ENCODE results near the gene SDC3.
"Not testable (repeated sequence)": the region's sequence is repeated elsewhere in the genome, so short reads cannot be mapped to it uniquely, and the experiment has no call there.

The SDC3 gene

DNA sequence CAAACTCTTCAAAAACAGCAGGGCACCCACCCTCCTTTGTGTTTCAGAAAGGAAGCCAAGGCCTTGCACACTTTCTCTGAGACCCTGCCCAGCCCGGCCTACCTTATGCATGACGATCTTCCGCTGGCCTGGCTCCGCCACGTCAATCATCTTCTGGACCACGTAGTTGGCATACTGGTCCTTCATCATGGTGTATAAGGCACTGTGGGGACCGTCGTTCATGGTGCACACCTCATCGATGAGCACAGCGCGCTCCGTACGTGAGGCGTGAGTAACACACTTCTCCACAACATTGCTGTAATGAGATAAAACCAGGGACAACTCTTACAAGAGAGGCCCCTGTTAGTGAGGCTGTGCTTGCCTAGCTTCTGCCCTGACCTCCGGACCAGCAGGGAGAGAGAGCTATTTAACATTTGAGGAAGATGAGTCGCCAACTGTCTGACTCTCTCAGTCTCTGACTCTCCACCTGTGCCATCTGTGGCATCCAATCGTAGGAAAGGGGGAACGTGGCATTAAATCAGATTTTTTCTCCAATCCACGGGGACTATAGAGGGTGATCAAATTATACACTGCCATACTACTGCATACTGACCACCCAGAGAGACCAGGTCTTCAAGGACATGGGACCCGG is 28.1 kb upstream of the SDC3 start:
- Histone ChIP-seq H3K4me3 (ENCODE audit: control insufficient read depth in 1 of 7, extremely low read depth in 1 of 7, insufficient read depth in 4 of 7, low read depth in 2 of 7, low read length in 6 of 7) (no peak overlapping the region), H3K4me1 (ENCODE audit: control extremely low read depth in 1 of 4, control insufficient read depth in 4 of 4, insufficient read depth in 4 of 4, low read length in 3 of 4) (no peaks in the 10 kb centered on the region), H3K27ac (ENCODE audit: insufficient read depth in 1 of 2, low read depth in 1 of 2, low read length in 2 of 2, poor library complexity in 1 of 2, severe bottlenecking in 2 of 2) (no peak overlapping the region), H3K27me3 (replicated peaks in 2 of 5; ENCODE audit: control insufficient read depth in 4 of 5, insufficient read depth in 5 of 5, low read length in 4 of 5) (no peaks in the 10 kb centered on the region), H3K9me3 (ENCODE audit: control extremely low read depth in 1 of 5, control insufficient read depth in 4 of 5, insufficient read depth in 2 of 5, low read depth in 1 of 5, low read length in 4 of 5) (no peaks in the 10 kb centered on the region), H3K36me3 (ENCODE audit: control insufficient read depth in 4 of 4, insufficient read depth in 4 of 4, low read length in 3 of 4) (peaks cover 10 to 80% (median 56%) of the 10 kb centered on the region in 4 experiments)
- DNase-seq = no peak
- POLR2A ChIA-PET = no interaction called here
- CTCF ChIA-PET = interaction anchor here (0.7 kb wide), 1 partner anchor 135 kb away, joined by 3 read pairs; no protein-coding TSS in a partner anchor
- WGBS (ENCODE audit: insufficient coverage) = 96% methylated on average over 13 of the region's 20 CpGs

- H3K4me1 ChIP-seq (ENCODE audit: control extremely low read depth in 1 of 4, control insufficient read depth in 4 of 4, insufficient read depth in 4 of 4, low read length in 3 of 4); H3K27ac ChIP-seq (ENCODE audit: insufficient read depth in 1 of 2, low read depth in 1 of 2, low read length in 2 of 2, poor library complexity in 1 of 2, severe bottlenecking in 2 of 2); H3K9me3 ChIP-seq (ENCODE audit: control extremely low read depth in 1 of 5, control insufficient read depth in 4 of 5, insufficient read depth in 2 of 5, low read depth in 1 of 5, low read length in 4 of 5); H3K27me3 ChIP-seq (replicated peaks in 2 of 5; ENCODE audit: control insufficient read depth in 4 of 5, insufficient read depth in 5 of 5, low read length in 4 of 5); DNase-seq; H3K4me3 ChIP-seq (ENCODE audit: control insufficient read depth in 1 of 7, extremely low read depth in 1 of 7, insufficient read depth in 4 of 7, low read depth in 2 of 7, low read length in 6 of 7); POLR2A ChIA-PET: not testable (repeated sequence)
- whole genome bisulfite sequencing (ENCODE audit: insufficient coverage) = no CpG with 5 or more reads among the region's 4 CpGs
- CTCF ChIA-PET = interaction anchor here (13.7 kb wide), 1 partner anchor 134 kb away, joined by 161 read pairs; no protein-coding TSS in a partner anchor
- peaks cover 8 to 77% (median 51%) of the 10 kb centered on the region in 4 experiments for H3K36me3 ChIP-seq (ENCODE audit: control insufficient read depth in 4 of 4, insufficient read depth in 4 of 4, low read length in 3 of 4)
Observed at GRCh38 chr1:30935758-30936157, 27.2 kb upstream of the SDC3 start.

DNA sequence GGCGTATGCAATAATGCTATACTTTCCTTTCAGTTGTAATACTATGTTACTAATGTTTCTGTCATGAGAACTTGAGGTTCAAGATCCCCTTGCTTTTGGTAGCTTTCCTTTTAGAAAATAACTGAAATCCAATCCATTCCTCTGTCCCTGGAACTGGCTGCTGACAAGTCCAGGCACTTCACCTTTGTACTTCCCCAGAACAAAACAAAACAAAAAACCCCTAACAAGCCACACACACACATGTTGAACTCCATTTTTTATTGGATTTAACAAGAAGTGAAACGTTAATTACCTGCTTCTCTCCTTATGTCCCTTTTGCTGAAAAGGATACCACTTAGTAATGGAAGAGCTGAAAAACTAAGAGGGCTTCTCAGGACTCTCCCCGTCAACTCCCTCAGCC is 26.1 kb upstream of the SDC3 start:
- 100% methylated on average over 1 of the region's 3 CpGs for WGBS (ENCODE audit: insufficient coverage)
- H3K27me3 ChIP-seq (replicated peaks in 2 of 5; ENCODE audit: control insufficient read depth in 4 of 5, insufficient read depth in 5 of 5, low read length in 4 of 5) = no peaks in the 10 kb centered on the region
- H3K9me3 ChIP-seq (ENCODE audit: control extremely low read depth in 1 of 5, control insufficient read depth in 4 of 5, insufficient read depth in 2 of 5, low read depth in 1 of 5, low read length in 4 of 5) = no peaks in the 10 kb centered on the region
- H3K36me3 ChIP-seq (ENCODE audit: control insufficient read depth in 4 of 4, insufficient read depth in 4 of 4, low read length in 3 of 4) = peaks cover 8 to 70% (median 45%) of the 10 kb centered on the region in 4 experiments
- no peak overlapping the region for H3K4me3 ChIP-seq (ENCODE audit: control insufficient read depth in 1 of 7, extremely low read depth in 1 of 7, insufficient read depth in 4 of 7, low read depth in 2 of 7, low read length in 6 of 7)
- CTCF ChIA-PET = interaction anchor here (1.4 to 13.7 kb wide), 4 partner anchors 12 to 152 kb away, joined by 4 to 161 read pairs (median 5); no protein-coding TSS in a partner anchor
- DNase-seq = no peak
- H3K4me1 ChIP-seq (ENCODE audit: control extremely low read depth in 1 of 4, control insufficient read depth in 4 of 4, insufficient read depth in 4 of 4, low read length in 3 of 4) = no peaks in the 10 kb centered on the region
- no peak overlapping the region for H3K27ac ChIP-seq (ENCODE audit: insufficient read depth in 1 of 2, low read depth in 1 of 2, low read length in 2 of 2, poor library complexity in 1 of 2, severe bottlenecking in 2 of 2)
- POLR2A ChIA-PET = interaction anchor here (0.5 kb wide), 1 partner anchor 155 kb away, joined by 3 read pairs; no protein-coding TSS in a partner anchor

DNA sequence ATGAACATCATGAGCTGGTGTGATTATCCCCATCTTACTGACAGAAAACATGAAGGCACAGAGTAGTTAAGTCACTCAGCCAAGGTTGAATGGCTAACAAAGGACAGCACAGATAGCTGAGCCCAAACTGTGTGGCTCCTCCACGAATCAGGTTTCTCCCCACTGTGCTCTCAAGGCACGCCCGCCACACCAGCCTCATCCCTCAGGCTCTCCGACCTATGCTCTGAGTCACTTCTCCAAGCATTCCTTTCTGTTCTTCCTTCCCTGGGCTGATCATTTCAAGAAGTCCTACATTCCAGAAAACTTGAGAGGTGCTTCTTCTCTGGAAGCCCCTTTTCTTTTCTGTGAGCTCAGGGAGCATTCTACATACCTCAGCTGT is 25.3 kb upstream of the SDC3 start:
- CTCF ChIA-PET = interaction anchor here (0.6 to 13.7 kb wide), 10 partner anchors 11 to 372 kb away, joined by 3 to 161 read pairs (median 4); no protein-coding TSS in a partner anchor
- POLR2A ChIA-PET = interaction anchor here (0.6 kb wide), 1 partner anchor 136 kb away, joined by 3 read pairs; no protein-coding TSS in a partner anchor
- no peak for DNase-seq
- Histone ChIP-seq H3K27ac (ENCODE audit: insufficient read depth in 1 of 2, low read depth in 1 of 2, low read length in 2 of 2, poor library complexity in 1 of 2, severe bottlenecking in 2 of 2) (no peak overlapping the region), H3K9me3 (ENCODE audit: control extremely low read depth in 1 of 5, control insufficient read depth in 4 of 5, insufficient read depth in 2 of 5, low read depth in 1 of 5, low read length in 4 of 5) (no peaks in the 10 kb centered on the region), H3K4me3 (ENCODE audit: control insufficient read depth in 1 of 7, extremely low read depth in 1 of 7, insufficient read depth in 4 of 7, low read depth in 2 of 7, low read length in 6 of 7) (no peak overlapping the region), H3K36me3 (ENCODE audit: control insufficient read depth in 4 of 4, insufficient read depth in 4 of 4, low read length in 3 of 4) (peaks cover 8 to 62% (median 39%) of the 10 kb centered on the region in 4 experiments), H3K27me3 (replicated peaks in 2 of 5; ENCODE audit: control insufficient read depth in 4 of 5, insufficient read depth in 5 of 5, low read length in 4 of 5) (no peaks in the 10 kb centered on the region), H3K4me1 (ENCODE audit: control extremely low read depth in 1 of 4, control insufficient read depth in 4 of 4, insufficient read depth in 4 of 4, low read length in 3 of 4) (no peaks in the 10 kb centered on the region)
- 96% methylated on average over 4 of the region's 4 CpGs for WGBS (ENCODE audit: insufficient coverage)

DNA sequence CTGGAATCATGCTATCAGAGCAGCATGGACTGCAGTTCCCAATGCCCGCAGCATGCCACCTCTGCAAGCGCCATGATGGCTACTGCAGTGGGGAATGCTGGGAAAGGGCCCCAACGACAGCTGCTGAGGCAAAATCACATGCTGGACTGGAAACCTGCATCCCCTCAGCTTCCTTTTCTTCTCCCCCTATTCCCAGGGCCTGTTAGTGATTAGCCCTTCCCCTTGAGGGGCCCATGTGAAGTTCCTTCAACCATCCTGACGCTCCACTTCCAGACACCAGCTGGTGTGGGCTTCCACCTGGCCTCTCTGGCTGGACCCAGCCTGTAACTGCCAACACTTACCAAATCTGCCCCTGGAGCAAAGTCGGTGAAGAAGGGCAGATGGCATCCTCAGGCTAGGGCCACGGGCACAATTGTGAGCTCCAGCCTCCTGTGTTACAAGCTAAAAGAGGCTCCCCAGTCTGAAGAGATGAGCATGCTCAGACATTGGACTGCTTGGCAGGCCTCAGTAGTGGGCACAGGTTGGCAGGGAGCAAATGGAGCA is 22.1 kb upstream of the SDC3 start:
- no peaks in the 10 kb centered on the region for H3K27me3 ChIP-seq (replicated peaks in 2 of 5; ENCODE audit: control insufficient read depth in 4 of 5, insufficient read depth in 5 of 5, low read length in 4 of 5)
- no peak for DNase-seq
- no peak overlapping the region for H3K4me3 ChIP-seq (ENCODE audit: control insufficient read depth in 1 of 7, extremely low read depth in 1 of 7, insufficient read depth in 4 of 7, low read depth in 2 of 7, low read length in 6 of 7)
- peaks cover 2 to 37% (median 26%) of the 10 kb centered on the region in 4 experiments for H3K36me3 ChIP-seq (ENCODE audit: control insufficient read depth in 4 of 4, insufficient read depth in 4 of 4, low read length in 3 of 4)
- ChIA-PET CTCF (interaction anchor here (1.0 to 13.7 kb wide), 8 partner anchors 8 to 211 kb away, joined by 3 to 161 read pairs (median 11); no protein-coding TSS in a partner anchor), POLR2A (no interaction called here)
- H3K9me3 ChIP-seq (ENCODE audit: control extremely low read depth in 1 of 5, control insufficient read depth in 4 of 5, insufficient read depth in 2 of 5, low read depth in 1 of 5, low read length in 4 of 5) = no peaks in the 10 kb centered on the region
- H3K4me1 ChIP-seq (ENCODE audit: control extremely low read depth in 1 of 4, control insufficient read depth in 4 of 4, insufficient read depth in 4 of 4, low read length in 3 of 4) = no peaks in the 10 kb centered on the region
- 88% methylated on average over 4 of the region's 6 CpGs for WGBS (ENCODE audit: insufficient coverage)
- H3K27ac ChIP-seq (ENCODE audit: insufficient read depth in 1 of 2, low read depth in 1 of 2, low read length in 2 of 2, poor library complexity in 1 of 2, severe bottlenecking in 2 of 2) = no peak overlapping the region

DNA sequence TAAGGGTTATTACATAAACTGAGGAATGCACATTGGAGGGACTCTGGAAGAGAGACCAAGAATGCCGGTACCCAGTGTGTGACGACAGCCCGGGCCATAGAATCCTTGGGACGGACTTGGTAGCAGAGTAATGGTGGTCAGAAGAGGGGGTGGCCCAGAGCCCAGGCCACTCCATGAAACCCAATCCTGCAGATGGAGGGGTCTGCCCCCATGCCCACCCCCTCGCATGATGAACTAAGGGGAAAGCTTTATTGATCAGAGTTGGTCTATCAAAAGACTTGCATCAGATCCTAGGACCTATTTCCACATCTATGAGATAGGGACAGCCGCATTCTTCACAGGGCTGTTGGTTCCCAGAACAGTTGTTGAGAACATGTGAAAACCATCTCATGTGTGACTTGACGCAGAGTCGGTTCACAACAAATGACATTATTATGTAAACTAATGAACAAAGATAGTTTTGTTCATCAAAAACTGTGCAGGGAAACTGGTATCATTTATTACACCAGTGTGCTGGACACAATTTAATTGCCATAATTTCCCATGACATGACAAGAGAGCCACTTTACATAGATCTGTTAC is 21.5 kb upstream of the SDC3 start:
- Histone ChIP-seq H3K27ac (ENCODE audit: insufficient read depth in 1 of 2, low read depth in 1 of 2, low read length in 2 of 2, poor library complexity in 1 of 2, severe bottlenecking in 2 of 2) (no peak overlapping the region), H3K9me3 (ENCODE audit: control extremely low read depth in 1 of 5, control insufficient read depth in 4 of 5, insufficient read depth in 2 of 5, low read depth in 1 of 5, low read length in 4 of 5) (no peaks in the 10 kb centered on the region), H3K4me3 (ENCODE audit: control insufficient read depth in 1 of 7, extremely low read depth in 1 of 7, insufficient read depth in 4 of 7, low read depth in 2 of 7, low read length in 6 of 7) (no peak overlapping the region), H3K27me3 (replicated peaks in 2 of 5; ENCODE audit: control insufficient read depth in 4 of 5, insufficient read depth in 5 of 5, low read length in 4 of 5) (no peaks in the 10 kb centered on the region), H3K36me3 (ENCODE audit: control insufficient read depth in 4 of 4, insufficient read depth in 4 of 4, low read length in 3 of 4) (peaks cover 0 to 33% (median 22%) of the 10 kb centered on the region in 4 experiments), H3K4me1 (ENCODE audit: control extremely low read depth in 1 of 4, control insufficient read depth in 4 of 4, insufficient read depth in 4 of 4, low read length in 3 of 4) (no peaks in the 10 kb centered on the region)
- no peak for DNase-seq
- ChIA-PET CTCF (interaction anchor here (1.0 to 13.7 kb wide), 11 partner anchors 11 to 210 kb away, joined by 3 to 161 read pairs (median 11); no protein-coding TSS in a partner anchor), POLR2A (no interaction called here)
- 87% methylated on average over 5 of the region's 8 CpGs for WGBS (ENCODE audit: insufficient coverage)

Measured in common myeloid progenitor, CD34-positive (primary cell).